GM21825 (cell line): ENCODE data around the gene COLQ.
A peak's percentile ranks its signal among the peaks of the same experiment; 100 is the strongest.
"Not testable (repeated sequence)": the region's sequence is repeated elsewhere in the genome, so short reads cannot be mapped to it uniquely, and the experiment has no call there.

ENCODE experiments used
- ATAC-seq: cut with Tn5 transposase; IDR thresholded peaks from one replicate; pipeline ENCODE4 v1.9.1; 2021; ENCODE audit warnings: mild to moderate bottlenecking, moderate library complexity; ENCODE audit not compliant: unreplicated experiment

COLQ gene

DNA sequence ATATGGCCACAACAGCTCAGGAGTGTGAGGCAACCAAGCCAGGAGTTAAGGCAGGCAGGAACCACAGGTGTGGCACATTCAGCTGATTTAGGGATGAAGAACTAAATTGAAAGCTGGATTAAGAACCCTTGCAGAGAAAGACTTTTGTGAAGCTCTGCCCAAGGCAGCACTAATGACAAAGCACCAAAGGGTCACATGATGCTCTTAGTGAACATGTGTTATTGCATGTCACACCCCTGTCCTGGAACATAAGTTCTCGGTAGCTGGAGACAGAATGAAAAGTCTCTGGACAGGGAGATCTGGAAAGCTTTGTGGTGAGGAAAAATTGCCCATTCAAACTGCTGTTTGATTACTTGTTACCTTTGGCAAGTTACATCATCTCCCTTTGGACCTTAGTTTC lies 90.9 kb downstream of the COLQ start:
- ATAC-seq: no peak

DNA sequence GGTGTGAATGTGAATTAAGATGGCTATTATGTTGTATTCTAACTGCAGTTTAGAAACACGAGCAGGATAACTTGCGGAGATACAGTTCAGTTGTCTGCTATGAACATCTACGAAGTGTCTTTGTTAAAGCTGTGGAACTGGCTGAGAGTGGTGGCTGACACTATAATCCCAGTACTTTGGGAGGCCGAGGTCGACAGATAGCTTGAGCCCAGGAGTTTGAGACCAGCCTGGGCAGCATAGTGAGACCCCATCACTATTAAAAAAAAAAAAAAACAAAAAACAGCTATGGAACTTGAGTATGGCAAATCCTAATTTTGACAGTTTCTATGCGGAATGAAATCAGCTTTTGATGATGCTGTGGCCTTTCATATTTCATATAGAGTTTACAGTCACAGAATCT lies 92.4 kb downstream of the COLQ start:
- no peak for ATAC-seq

DNA sequence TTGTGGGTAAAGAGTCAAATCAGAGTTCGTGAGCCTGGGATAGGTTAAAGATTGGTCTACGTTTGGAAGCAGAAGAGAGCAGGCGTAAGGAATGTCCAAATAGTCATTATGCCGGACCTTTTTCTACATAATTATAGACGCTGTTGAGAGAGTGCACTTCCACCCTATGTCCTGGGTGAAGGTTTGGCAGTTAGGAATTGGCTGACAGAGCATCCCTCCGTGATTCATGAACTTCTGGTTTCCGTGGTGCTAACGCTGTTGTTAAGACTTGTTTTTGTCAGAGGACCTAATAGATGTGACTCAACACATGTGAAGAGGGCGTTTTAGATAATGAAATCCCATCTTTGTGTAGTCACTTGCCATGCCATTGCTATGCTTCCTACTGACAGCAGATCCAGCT lies 93.0 kb downstream of the COLQ start:
- ATAC-seq: no peak

- ATAC-seq: no peak
These were observed 93.5 kb downstream of the COLQ start for GRCh38 chr3:15427981-15428380.

- peak; percentile 89 for ATAC-seq
These were observed 94.2 kb downstream of the COLQ start, which contains the start of the genes EAF1 and METTL6 for GRCh38 chr3:15427182-15427880. Gene EAF1 (plus strand): TSS chr3:15427598. CDS start chr3:15427780, 182 bp downstream. Gene METTL6 (minus strand): TSS chr3:15427544. CDS start chr3:15426511, 1,033 bp downstream.

DNA sequence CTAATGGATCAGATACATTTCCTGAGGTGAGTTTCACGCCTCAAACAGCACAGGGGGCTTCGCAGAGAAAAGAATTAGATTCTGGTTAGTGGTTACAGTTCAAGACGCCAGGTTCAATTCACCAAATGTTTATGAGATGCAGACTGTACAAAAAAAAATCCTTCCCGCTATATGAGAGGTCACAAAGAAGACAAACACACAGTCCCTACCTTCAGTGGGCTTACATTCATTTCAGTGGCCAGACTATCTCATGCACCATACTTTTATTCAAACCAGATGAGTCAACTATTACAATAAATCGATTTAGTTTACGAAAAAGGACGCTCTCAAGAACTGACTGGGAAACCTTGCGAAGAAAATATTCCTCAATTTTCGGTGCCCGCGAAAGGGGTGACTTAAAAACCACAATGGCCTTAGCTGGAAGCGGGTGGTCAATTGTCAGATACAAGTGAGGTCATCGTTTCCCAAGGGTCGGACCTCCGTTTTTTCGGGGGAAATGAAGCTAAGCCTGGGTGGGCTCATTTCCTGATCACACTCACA lies 94.9 kb downstream of the COLQ start:
- no peak for ATAC-seq

DNA sequence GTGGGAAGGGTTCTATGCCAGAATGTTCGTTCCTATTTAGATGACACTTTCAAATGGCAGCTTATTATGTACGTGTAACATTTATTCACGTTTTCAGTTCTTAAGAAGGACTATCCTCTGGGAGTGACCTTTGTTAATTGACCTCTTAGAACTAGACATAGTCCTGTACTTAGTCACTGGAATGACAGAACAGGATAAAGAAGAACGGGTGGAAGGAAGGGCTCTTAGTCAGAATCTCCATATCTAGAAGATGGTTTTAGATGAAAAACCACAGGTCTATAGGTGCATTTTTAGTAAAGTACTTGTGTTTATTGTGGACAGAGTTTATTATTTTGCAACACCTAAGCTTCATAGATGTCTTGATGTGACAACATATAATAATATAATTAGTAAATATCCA lies 100.6 kb downstream of the COLQ start:
- ATAC-seq: no peak

GRCh38 chr3:15410966-15411365 lies 110.5 kb downstream of the COLQ start:
- ATAC-seq: not testable (repeated sequence)

- no peak for ATAC-seq
These were observed 111.7 kb downstream of the COLQ start for GRCh38 chr3:15409774-15410173.

DNA sequence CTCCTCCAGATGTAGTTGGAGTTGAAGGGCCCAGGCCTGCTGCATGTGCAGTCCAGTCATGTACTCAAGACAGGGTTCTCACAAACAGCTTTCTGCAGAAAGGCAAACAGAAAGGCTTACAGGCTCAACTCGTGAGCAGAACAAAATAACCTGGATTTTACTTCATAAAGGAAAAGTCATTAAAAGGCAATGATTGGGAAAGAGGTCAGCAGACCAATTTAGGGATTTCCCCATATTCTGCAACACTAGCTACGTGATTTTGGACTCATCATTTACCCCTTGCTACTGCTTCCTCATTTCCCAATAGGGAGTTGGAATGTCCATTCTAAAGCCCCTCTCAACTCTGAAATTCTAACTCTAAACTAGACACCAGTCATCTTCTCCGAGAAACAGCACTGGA lies 112.3 kb downstream of the COLQ start:
- ATAC-seq: no peak

- peak; percentile 58 for ATAC-seq
These were observed 116.0 kb downstream of the COLQ start for GRCh38 chr3:15405448-15406050.

DNA sequence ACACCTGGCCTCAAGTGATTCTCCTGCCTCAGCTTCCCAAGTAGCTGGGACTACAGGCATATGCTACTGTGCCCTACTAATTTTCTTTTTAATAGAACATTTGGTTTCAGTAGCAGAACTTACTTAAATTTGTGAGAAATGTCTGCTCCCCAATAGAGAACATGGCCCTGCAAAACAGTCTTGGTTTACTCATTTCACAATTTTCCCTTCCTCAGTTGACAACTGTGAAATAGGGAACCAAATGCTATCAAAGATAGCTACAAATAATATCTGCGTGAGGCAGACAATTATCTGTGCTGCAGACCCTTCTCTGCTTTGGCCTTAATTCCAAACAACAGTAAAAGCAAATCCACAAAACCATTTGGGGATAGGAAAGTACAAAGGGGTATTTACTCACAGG lies 116.7 kb downstream of the COLQ start:
- ATAC-seq: no peak

GRCh38 chr3:15403965-15404364 lies 117.5 kb downstream of the COLQ start:
- no peak for ATAC-seq

DNA sequence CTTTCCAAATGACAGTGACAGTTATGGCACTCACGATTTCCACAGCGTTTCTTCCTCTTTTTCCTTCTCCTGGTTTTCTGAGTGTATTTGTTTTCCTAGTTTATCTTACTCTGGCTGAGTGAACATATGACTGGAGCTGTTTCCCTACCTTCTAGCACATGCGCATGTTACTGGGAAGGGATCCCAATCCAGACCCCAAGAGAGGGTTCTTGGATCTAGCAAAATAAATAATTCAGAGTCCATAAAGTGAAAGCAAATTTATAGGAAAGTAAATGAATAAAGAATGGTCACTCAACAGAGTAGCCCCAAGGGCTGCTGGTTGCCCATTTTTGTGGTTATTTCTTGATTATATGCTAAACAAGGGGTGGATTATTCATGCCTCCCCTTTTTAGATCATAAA lies 118.0 kb downstream of the COLQ start:
- ATAC-seq: no peak

DNA sequence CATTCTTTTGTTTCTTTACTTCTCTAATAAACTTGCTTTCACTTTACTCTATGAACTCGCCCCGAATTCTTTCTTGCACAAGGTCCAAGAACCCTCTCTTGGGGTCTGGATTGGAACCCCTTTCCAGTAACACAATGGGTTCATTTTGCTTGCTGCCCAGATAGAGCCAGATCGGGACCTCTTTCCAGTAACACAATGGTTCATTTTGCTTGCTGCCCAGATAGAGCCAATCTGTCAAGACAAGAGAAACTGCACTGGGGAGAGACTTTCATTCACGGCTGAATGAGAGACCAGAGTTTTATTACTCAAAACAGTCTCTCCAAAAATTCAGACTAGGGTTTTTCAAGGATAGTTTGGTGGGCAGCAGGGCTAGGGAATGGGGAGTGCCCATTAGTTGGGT lies 119.6 kb downstream of the COLQ start:
- ATAC-seq: no peak
